B cell (primary cell): ENCODE results near the gene RNU11. TPM values are rescaled to one million over a fixed set of nuclear protein-coding genes. Genes with fewer than 3 reads are reported as not detected.

Experiments
- ATAC-seq: fragments of 200-7000 bp; cut with Tn5 transposase; one replicate; pipeline ENCODE4 v1.10.0; 2021; ENCODE audit warnings: low read depth, mild to moderate bottlenecking, moderate number of reproducible peaks, moderate library complexity
- CTCF ChIA-PET: fragments of 350-600 bp; sonication (Branson Sonifier 250); formaldehyde crosslinking; loops from one replicate; lab custom pipeline; 2021; ENCODE audit warnings: antibody characterized with exemption, inconsistent platforms; lab: Charles Lee
- POLR2A ChIA-PET: fragments of 350-600 bp; sonication (Branson Sonifier 250); formaldehyde crosslinking; loops from one replicate; lab custom pipeline; 2021; ENCODE audit warnings: antibody characterized with exemption; lab: Charles Lee
- DNase-seq: peaks from one replicate; pipeline ENCODE4 v3.0.0; 2013
- H2AFZ ChIP-seq: 2 replicates; pipeline ENCODE4 v1.6.1; 2012; ENCODE audit warnings: mild to moderate bottlenecking, low read depth, low read length; ENCODE audit not compliant: insufficient read depth, poor library complexity, severe bottlenecking
- H3K27ac ChIP-seq, 2 donors: 1 replicate in 1 of 2; 2 replicates in 1 of 2; pipeline ENCODE4 v1.5.1; 2012 to 2013; ENCODE audit warnings: low read length in 2 of 2, mild to moderate bottlenecking in 2 of 2, moderate library complexity in 1 of 2
- H3K27me3 ChIP-seq, 4 experiments: fragments of 200-600 bp in 1 of 4; sonication (generic) in 1 of 4; replicated peaks in 1 of 4; 1 replicate in 2 of 4; 2 replicates in 2 of 4; pipeline versions ENCODE4 v1.6.1 to v1.7.0; 2013 to 2016; ENCODE audit warnings: low read length in 3 of 4, mild to moderate bottlenecking in 2 of 4, mixed read lengths in 1 of 4, moderate library complexity in 1 of 4; ENCODE audit not compliant: insufficient read depth in 4 of 4, control insufficient read depth in 3 of 4; ENCODE audit errors: control extremely low read depth in 1 of 4
- H3K36me3 ChIP-seq, 2 experiments: replicated peaks in 1 of 2; 1 replicate in 1 of 2; 2 replicates in 1 of 2; pipeline versions ENCODE4 v1.6.1 to v1.7.1; 2013; ENCODE audit warnings: low read length in 1 of 2; ENCODE audit not compliant: insufficient read depth in 2 of 2, control insufficient read depth in 1 of 2; ENCODE audit errors: control extremely low read depth in 1 of 2, extremely low read depth in 1 of 2
- H3K4me1 ChIP-seq, 2 donors: fragments of 200-600 bp in 1 of 2; sonication (generic) in 1 of 2; 1 replicate in 1 of 2; 2 replicates in 1 of 2; pipeline versions ENCODE4 v1.5.1 to v1.6.1; 2013 to 2017; ENCODE audit warnings: low read length in 2 of 2; ENCODE audit not compliant: control insufficient read depth in 2 of 2, insufficient read depth in 2 of 2
- H3K4me2 ChIP-seq: replicated peaks from 2 replicates; pipeline ENCODE3; 2012; ENCODE audit warnings: mild to moderate bottlenecking, low read depth, low read length; ENCODE audit not compliant: poor library complexity, severe bottlenecking
- H3K4me3 ChIP-seq, 5 experiments: fragments of 200-600 bp in 1 of 5; sonication (generic) in 1 of 5; 1 replicate in 3 of 5; 2 replicates in 2 of 5; pipeline versions ENCODE4 v1.5.1 to v1.7.0; 2011 to 2016; ENCODE audit warnings: low read length in 4 of 5, mild to moderate bottlenecking in 4 of 5, low read depth in 2 of 5, control low read depth in 1 of 5, moderate library complexity in 1 of 5; ENCODE audit not compliant: insufficient read depth in 1 of 5; ENCODE audit errors: control extremely low read depth in 1 of 5, extremely low read depth in 1 of 5
- H3K79me2 ChIP-seq: fragments of 200-600 bp; sonication (generic); one replicate; pipeline ENCODE4 v1.6.0; 2016; ENCODE audit warnings: low read length; ENCODE audit not compliant: control insufficient read depth, insufficient read depth
- H3K9ac ChIP-seq: fragments of 200-600 bp; sonication (generic); 2 replicates; pipeline ENCODE4 v1.6.1; 2017; ENCODE audit warnings: mild to moderate bottlenecking, low read length, moderate library complexity
- H3K9me3 ChIP-seq, 3 donors: one replicate each; pipeline versions ENCODE4 v1.6.1 to v1.7.1; 2013; ENCODE audit warnings: low read length in 2 of 3; ENCODE audit not compliant: control insufficient read depth in 2 of 3, insufficient read depth in 1 of 3; ENCODE audit errors: control extremely low read depth in 1 of 3
- H4K20me1 ChIP-seq: 2 replicates; pipeline ENCODE4 v1.6.0; 2012; ENCODE audit warnings: mild to moderate bottlenecking, low read length; ENCODE audit not compliant: insufficient read depth, control insufficient read depth, poor library complexity, severe bottlenecking
- H3K27ac Mint-ChIP-seq: one replicate; pipeline ENCODE4 v1.8.0; 2021; ENCODE audit warnings: mixed read lengths
- H3K27me3 Mint-ChIP-seq: one replicate; pipeline ENCODE4 v1.8.0; 2021; ENCODE audit warnings: mixed read lengths
- H3K4me1 Mint-ChIP-seq: one replicate; pipeline ENCODE4 v1.8.0; 2021; ENCODE audit warnings: mixed read lengths
- H3K4me3 Mint-ChIP-seq: one replicate; pipeline ENCODE4 v1.8.0; 2021; ENCODE audit warnings: mixed read lengths
- H3K9me3 Mint-ChIP-seq: one replicate; pipeline ENCODE4 v1.8.0; 2022; ENCODE audit warnings: mixed read lengths; ENCODE audit not compliant: insufficient read depth
- EZH2 ChIP-seq: IDR thresholded peaks from 2 replicates; pipeline ENCODE4 v1.6.1; 2012; ENCODE audit warnings: borderline replicate concordance, low read depth, mild to moderate bottlenecking, moderate library complexity, low read length; ENCODE audit not compliant: insufficient read depth, poor library complexity, severe bottlenecking
- WGBS: methylation state at CpG from one replicate; pipeline ENCODE4 v1.1.5; 2013; ENCODE audit warnings: missing lambda C conversion rate; ENCODE audit not compliant: insufficient coverage; 5-methylcytosine and 5-hydroxymethylcytosine counted together
- intact Hi-C: fragments of 100-400 bp; cut with micrococcal nuclease; formaldehyde crosslinking; loops from one replicate; pipeline ENCODE4 v1.10.0; 2022
- polyA plus RNA-seq: library from polyadenylated mRNA; depleted of rRNA; stranded (reverse); fragments of >200 nt; gene quantifications from 2 replicates; pipeline ENCODE4 v1.2.3, GENCODE V29; 2012
- total RNA-seq, 2 donors: library from RNA; stranded (reverse); fragments of 120-200 nt in 1 of 2; gene quantifications; 1 replicate in 1 of 2; 2 replicates in 1 of 2; pipeline versions ENCODE4 v1.2.3 to v1.2.4, GENCODE V29; 2013 to 2022
- TF ChIP-seq, protein P1 (sequence below): fragments of 200-600 bp; IDR thresholded peaks from one replicate; pipeline ENCODE4 v1.8.0; 2022; ENCODE audit warnings: antibody characterized with exemption, mild to moderate bottlenecking

RNU11 gene
- total and polyA plus RNA-seq, 2 donors (not counting 1 experiment from before 2014, with no cell fraction given): not detected

DNA sequence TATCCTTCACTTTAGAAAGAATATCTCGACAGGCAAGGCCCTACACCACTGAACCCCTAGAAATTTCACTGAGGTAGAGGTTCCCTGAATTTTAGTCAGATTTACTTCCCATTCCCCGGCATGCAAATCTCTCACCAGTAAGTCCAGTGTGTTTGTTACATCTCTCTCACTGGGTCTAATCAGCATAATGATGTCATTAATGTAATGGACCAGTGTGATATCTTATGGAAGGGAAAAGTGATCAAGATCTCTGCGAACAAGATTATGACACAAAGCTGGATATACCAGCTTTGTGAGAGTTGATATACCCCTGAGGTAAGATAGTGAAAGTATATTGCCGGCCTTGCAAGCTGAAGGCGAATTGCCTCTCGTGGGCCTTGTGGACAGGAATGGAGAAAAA is 7.9 kb downstream of the RNU11 start:
- no peak overlapping the region for H2AFZ ChIP-seq
- no peaks in the 10 kb centered on the region for H3K4me1 ChIP-seq
- no peaks in the 10 kb centered on the region for H3K9me3 ChIP-seq
- H4K20me1 ChIP-seq: no peaks in the 10 kb centered on the region
- H3K79me2 ChIP-seq: no peaks in the 10 kb centered on the region
- no peaks in the 10 kb centered on the region for H3K27me3 ChIP-seq
- CTCF ChIA-PET: no interaction called here
- TF ChIP-seq, protein P1, sequence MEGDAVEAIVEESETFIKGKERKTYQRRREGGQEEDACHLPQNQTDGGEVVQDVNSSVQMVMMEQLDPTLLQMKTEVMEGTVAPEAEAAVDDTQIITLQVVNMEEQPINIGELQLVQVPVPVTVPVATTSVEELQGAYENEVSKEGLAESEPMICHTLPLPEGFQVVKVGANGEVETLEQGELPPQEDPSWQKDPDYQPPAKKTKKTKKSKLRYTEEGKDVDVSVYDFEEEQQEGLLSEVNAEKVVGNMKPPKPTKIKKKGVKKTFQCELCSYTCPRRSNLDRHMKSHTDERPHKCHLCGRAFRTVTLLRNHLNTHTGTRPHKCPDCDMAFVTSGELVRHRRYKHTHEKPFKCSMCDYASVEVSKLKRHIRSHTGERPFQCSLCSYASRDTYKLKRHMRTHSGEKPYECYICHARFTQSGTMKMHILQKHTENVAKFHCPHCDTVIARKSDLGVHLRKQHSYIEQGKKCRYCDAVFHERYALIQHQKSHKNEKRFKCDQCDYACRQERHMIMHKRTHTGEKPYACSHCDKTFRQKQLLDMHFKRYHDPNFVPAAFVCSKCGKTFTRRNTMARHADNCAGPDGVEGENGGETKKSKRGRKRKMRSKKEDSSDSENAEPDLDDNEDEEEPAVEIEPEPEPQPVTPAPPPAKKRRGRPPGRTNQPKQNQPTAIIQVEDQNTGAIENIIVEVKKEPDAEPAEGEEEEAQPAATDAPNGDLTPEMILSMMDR: no peak
- no peak for TF ChIP-seq EZH2
- H3K27ac ChIP-seq: no peak overlapping the region
- H3K4me3 ChIP-seq: no peak overlapping the region
- no peak overlapping the region for H3K9ac ChIP-seq
- intact Hi-C loops: no loop called here
- ATAC-seq: no peak
- Mint-ChIP-seq H3K4me3 (no peak overlapping the region), H3K27ac (no peak overlapping the region), H3K9me3 (no peaks in the 10 kb centered on the region), H3K27me3 (no peaks in the 10 kb centered on the region), H3K4me1 (no peaks in the 10 kb centered on the region)
- H3K36me3 ChIP-seq: no peaks in the 10 kb centered on the region
- POLR2A ChIA-PET: no interaction called here
- no peak for DNase-seq
- WGBS: 100% methylated on average over 1 of the region's 6 CpGs
- no peak overlapping the region for H3K4me2 ChIP-seq

DNA sequence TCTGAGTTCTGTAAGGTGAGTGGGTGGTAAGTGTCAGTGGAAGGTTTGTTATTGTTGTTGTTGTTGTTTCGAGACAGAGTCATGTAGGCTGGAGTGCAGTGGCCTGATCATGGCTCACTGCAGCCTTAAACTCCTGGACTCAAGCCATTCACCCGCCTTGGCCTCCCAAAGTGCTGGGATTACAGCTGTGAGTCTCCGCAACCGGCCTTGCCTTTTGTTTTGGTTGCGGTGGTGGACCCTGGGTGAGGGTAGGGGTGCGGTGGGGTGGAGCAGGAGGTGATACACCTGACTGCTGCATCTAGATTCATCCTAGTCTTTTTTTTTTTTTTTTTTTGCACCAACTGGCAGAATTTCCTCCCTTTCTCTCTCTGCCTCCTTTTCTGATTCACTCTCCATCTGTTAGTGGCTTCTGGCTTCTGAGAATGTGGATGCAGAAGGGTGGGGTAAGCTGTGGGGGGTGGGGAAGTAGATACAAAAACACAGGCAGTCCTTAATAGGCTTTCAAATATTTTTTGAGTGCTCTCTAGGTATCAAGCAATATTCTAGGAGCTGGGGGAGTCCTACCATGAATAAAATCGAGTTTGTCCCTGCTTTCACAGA is 15.6 kb downstream of the RNU11 start:
- ATAC-seq: no peak
- H3K9me3 Mint-ChIP-seq: no peaks in the 10 kb centered on the region
- no peaks in the 10 kb centered on the region for H3K27me3 ChIP-seq
- DNase-seq: no peak
- no peaks in the 10 kb centered on the region for H3K79me2 ChIP-seq
- H3K27ac ChIP-seq: no peak overlapping the region
- H3K4me3 ChIP-seq: no peak overlapping the region
- CTCF ChIA-PET: interaction anchor here (0.6 to 0.7 kb wide), 3 partner anchors 30 to 96 kb away, joined by 3 to 4 read pairs (median 3); no protein-coding TSS in a partner anchor
- no peak overlapping the region for H3K4me3 Mint-ChIP-seq
- H3K4me2 ChIP-seq: no peak overlapping the region
- intact Hi-C loops: no loop called here
- TF ChIP-seq, protein P1: no peak
- TF ChIP-seq EZH2: no peak
- POLR2A ChIA-PET: no interaction called here
- H3K4me1 Mint-ChIP-seq: peaks cover 8% of the 10 kb centered on the region
- WGBS: 89% methylated on average over 3 of the region's 7 CpGs
- H3K9ac ChIP-seq: no peak overlapping the region
- no peaks in the 10 kb centered on the region for H4K20me1 ChIP-seq
- no peaks in the 10 kb centered on the region for H3K9me3 ChIP-seq
- H3K4me1 ChIP-seq: peaks cover 5 to 11% of the 10 kb centered on the region in 2 donors
- H2AFZ ChIP-seq: no peak overlapping the region
- H3K36me3 ChIP-seq: no peaks in the 10 kb centered on the region
- no peak overlapping the region for H3K27ac Mint-ChIP-seq
- no peaks in the 10 kb centered on the region for H3K27me3 Mint-ChIP-seq
